ENCODE data around the gene KAZN.

The KAZN gene

DNA sequence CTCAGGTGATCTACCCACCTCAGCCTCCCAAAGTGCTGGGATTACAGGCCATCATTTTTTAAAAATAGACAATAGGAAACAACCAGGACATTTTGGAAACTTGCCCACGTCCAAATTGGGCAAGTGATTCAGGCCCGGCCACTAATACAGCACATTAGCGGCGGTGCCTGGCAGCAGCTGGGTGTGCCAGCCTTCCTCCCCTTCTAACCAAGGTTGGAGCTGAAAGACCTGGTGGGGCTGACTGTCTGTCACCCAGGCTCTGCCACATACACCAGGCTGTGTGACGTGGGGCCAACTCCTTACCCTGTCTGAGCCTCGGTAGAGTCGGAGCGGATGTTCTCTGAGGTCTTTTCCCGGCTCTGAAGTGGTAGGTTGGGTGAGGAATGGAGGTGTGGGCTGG lies 525.4 kb downstream of the KAZN start:
- TF ChIP-seq CTCF (IDR thresholded peaks at IDR 0.05; ENCODE audit: control insufficient read depth, extremely low read depth, insufficient read depth), result no peak
- no peak for DNase-seq (ENCODE audit: low read depth)
- no peak overlapping the region for H3K4me3 ChIP-seq (ENCODE audit: low read depth, low read length)

GRCh38 chr1:15124362-15125100 lies 526.0 kb downstream of the KAZN start:
- DNase-seq (ENCODE audit: low read depth), result no peak
- no peak overlapping the region for H3K4me3 ChIP-seq (ENCODE audit: low read depth, low read length)
- TF ChIP-seq CTCF (IDR thresholded peaks at IDR 0.05; ENCODE audit: control insufficient read depth, extremely low read depth, insufficient read depth), result no peak

DNA sequence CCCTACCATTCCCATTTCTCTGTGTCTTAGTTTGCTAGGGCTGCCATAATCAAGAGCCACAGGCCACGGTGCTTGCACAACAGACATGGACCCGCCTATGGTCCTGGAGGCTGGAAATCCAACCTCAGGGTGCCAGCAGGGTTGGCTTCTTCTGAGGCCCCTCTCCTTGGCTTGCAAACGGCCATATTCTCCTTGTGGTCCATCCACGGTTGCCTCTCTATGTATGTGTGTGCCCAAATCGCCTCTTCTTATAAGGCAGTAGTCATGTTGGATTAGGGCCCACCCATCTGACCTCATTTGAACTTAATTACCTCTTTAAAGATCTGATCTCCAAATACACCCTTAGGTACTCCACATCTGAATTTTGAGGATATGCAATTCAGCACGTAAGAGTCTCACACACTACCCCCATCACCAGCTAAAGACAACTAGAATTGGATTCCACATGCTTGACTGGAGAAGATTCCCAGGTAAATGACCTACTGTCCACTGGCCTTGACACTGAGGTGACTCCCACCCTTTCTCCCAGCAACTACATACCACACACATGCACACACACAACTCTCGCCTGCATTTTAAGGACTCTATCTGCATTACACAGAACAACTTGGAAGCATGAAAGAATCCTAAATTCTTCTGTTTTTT lies 526.7 kb downstream of the KAZN start:
- no peak for TF ChIP-seq CTCF (IDR thresholded peaks at IDR 0.05; ENCODE audit: control insufficient read depth, extremely low read depth, insufficient read depth)
- no peak overlapping the region for H3K4me3 ChIP-seq (ENCODE audit: low read depth, low read length)
- no peak for DNase-seq (ENCODE audit: low read depth)

- no peak overlapping the region for H3K4me3 ChIP-seq (ENCODE audit: low read depth, low read length)
- DNase-seq (ENCODE audit: low read depth), result no peak
- TF ChIP-seq CTCF (IDR thresholded peaks at IDR 0.05; ENCODE audit: control insufficient read depth, extremely low read depth, insufficient read depth), result no peak
Measured at GRCh38 chr1:15128077-15128476, 529.6 kb downstream of the KAZN start.

DNA sequence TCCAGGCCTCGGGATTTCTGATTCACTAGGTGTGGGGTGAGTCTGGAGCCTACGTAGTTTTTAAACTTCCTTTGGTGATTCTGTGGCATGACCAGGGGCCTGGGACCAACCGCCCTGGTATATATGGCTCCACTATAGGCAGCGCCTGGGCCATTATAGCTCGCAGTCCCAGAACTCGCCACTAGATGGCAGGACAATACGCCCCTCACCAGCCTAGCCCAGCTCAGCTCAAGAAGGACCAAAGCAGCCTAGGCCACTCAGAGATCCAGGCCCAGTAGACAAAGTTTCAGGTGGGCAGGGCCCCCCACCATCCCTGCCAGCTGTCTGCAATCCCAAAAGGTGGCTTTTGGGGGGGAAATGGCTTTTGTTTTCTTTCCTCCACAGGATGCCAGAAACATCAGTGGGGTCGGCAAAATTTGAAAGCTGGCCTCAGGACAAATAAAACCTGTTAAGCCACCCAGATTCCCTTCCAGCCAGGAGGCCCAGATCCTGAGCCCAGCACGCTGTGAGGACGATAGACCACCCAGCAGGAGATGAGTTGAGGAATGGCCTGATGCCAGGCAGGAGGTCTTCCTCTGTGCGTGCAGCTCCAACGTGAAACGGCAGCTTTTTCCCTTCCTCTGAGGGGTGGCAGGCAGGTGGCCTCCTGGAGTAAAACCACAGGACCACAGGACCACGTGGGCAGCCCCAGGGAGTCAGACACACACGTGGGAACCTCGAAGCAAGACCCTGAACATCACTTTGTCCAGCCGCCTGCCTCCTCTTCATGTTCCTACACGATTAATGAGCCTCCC lies 530.2 kb downstream of the KAZN start:
- DNase-seq (ENCODE audit: low read depth), result peak; percentile 7
- H3K4me3 ChIP-seq (ENCODE audit: low read depth, low read length), result no peak overlapping the region
- peak; percentile 72 for TF ChIP-seq CTCF (IDR thresholded peaks at IDR 0.05; ENCODE audit: control insufficient read depth, extremely low read depth, insufficient read depth)

GRCh38 chr1:15129944-15130343 lies 531.5 kb downstream of the KAZN start:
- no peak for DNase-seq (ENCODE audit: low read depth)
- no peak overlapping the region for H3K4me3 ChIP-seq (ENCODE audit: low read depth, low read length)
- TF ChIP-seq CTCF (IDR thresholded peaks at IDR 0.05; ENCODE audit: control insufficient read depth, extremely low read depth, insufficient read depth), result no peak

Measured in LNCaP clone FGC (cell line).